IPS-20b (cell line): ENCODE results near the gene SAMD9.

ENCODE experiments used
- H3K27ac ChIP-seq: one replicate; pipeline ENCODE4 v1.5.1; 2013; ENCODE audit warnings: low read length
- H3K27me3 ChIP-seq: 2 replicates; pipeline ENCODE4 v1.6.1; 2013; ENCODE audit warnings: mild to moderate bottlenecking, low read length, inconsistent platforms; ENCODE audit not compliant: insufficient read depth
- H3K36me3 ChIP-seq: 2 replicates; pipeline ENCODE4 v1.6.1; 2013; ENCODE audit warnings: low read depth, mild to moderate bottlenecking, inconsistent platforms, low read length, moderate library complexity; ENCODE audit not compliant: insufficient read depth
- H3K4me1 ChIP-seq: 2 replicates; pipeline ENCODE4 v1.6.1; 2013; ENCODE audit warnings: mild to moderate bottlenecking, control low read depth, inconsistent platforms, low read length, moderate library complexity; ENCODE audit not compliant: insufficient read depth
- H3K4me3 ChIP-seq: 2 replicates; pipeline ENCODE4 v1.5.1; 2013; ENCODE audit warnings: mild to moderate bottlenecking, low read length, inconsistent platforms
- H3K9ac ChIP-seq: 2 replicates; pipeline ENCODE4 v1.6.1; 2013; ENCODE audit warnings: low read depth, mild to moderate bottlenecking, inconsistent platforms, low read length, moderate library complexity
- H3K9me3 ChIP-seq: 2 replicates; pipeline ENCODE4 v1.6.1; 2013; ENCODE audit warnings: mild to moderate bottlenecking, low read depth, low read length, inconsistent platforms; ENCODE audit not compliant: insufficient read depth

SAMD9 gene

GRCh38 chr7:93054975-93055374 lies 62.8 kb downstream of the SAMD9 start:
- H3K9ac ChIP-seq: no peak overlapping the region
- H3K4me1 ChIP-seq: no peaks in the 10 kb centered on the region
- H3K4me3 ChIP-seq: no peak overlapping the region
- H3K27me3 ChIP-seq: no peaks in the 10 kb centered on the region
- no peaks in the 10 kb centered on the region for H3K36me3 ChIP-seq
- no peak overlapping the region for H3K27ac ChIP-seq
- no peaks in the 10 kb centered on the region for H3K9me3 ChIP-seq

- H3K27ac ChIP-seq: no peak overlapping the region
- no peaks in the 10 kb centered on the region for H3K27me3 ChIP-seq
- no peaks in the 10 kb centered on the region for H3K9me3 ChIP-seq
- H3K4me3 ChIP-seq: no peak overlapping the region
- H3K4me1 ChIP-seq: no peaks in the 10 kb centered on the region
- H3K36me3 ChIP-seq: no peaks in the 10 kb centered on the region
- H3K9ac ChIP-seq: no peak overlapping the region
Observed at GRCh38 chr7:93053949-93054943, 63.5 kb downstream of the SAMD9 start.

GRCh38 chr7:93053209-93053948 lies 64.4 kb downstream of the SAMD9 start:
- no peaks in the 10 kb centered on the region for H3K9me3 ChIP-seq
- H3K4me1 ChIP-seq: no peaks in the 10 kb centered on the region
- no peaks in the 10 kb centered on the region for H3K36me3 ChIP-seq
- no peak overlapping the region for H3K9ac ChIP-seq
- H3K27ac ChIP-seq: no peak overlapping the region
- H3K4me3 ChIP-seq: no peak overlapping the region
- no peaks in the 10 kb centered on the region for H3K27me3 ChIP-seq

- no peaks in the 10 kb centered on the region for H3K9me3 ChIP-seq
- no peaks in the 10 kb centered on the region for H3K36me3 ChIP-seq
- H3K27me3 ChIP-seq: no peaks in the 10 kb centered on the region
- H3K27ac ChIP-seq: no peak overlapping the region
- no peak overlapping the region for H3K4me3 ChIP-seq
- no peaks in the 10 kb centered on the region; the same call in 1 of the 2 replicates for H3K4me1 ChIP-seq
- H3K9ac ChIP-seq: no peak overlapping the region
Observed at GRCh38 chr7:93051660-93052059, 66.1 kb downstream of the SAMD9 start.
